ENCODE results near the gene RTL1. TPM values are rescaled to one million over a fixed set of nuclear protein-coding genes. Genes with fewer than 3 reads are reported as not detected.
A peak's percentile ranks its signal among the peaks of the same experiment; 100 is the strongest.

Gene RTL1
- total and polyA plus RNA-seq, 2 of the 13 experiments (the other 11 are each of a cell fraction or from before 2014, with no cell fraction given), result not detected

DNA sequence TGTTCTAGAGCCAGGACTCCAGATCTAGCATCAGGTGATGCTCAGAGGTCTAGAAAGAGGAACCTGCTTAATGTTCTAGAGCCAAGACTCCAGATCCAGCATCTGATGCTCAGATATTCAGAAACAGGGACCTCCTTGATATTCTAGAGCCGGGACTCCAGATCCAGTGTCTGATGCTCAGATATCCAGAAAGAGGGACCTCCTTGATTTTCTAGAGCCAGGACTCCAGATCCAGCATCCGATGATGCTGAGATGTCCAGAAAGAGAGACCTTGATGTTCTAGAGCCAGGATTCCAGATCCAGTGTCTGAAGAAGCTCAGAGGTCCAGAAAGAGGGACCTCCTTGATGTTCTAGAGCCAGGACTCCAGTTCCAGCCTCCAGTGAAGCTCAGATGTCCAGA lies 40.7 kb downstream of the RTL1 start (continued):
- TF ChIP-seq, protein P1, sequence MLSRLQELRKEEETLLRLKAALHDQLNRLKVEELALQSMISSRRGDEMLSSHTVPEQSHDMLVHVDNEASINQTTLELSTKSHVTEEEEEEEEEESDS (CRISPR knock-in tag; IDR thresholded peaks at IDR 0.05; ENCODE audit: borderline replicate concordance), result no peak
- TF ChIP-seq KDM4B (CRISPR knock-in tag; IDR thresholded peaks at IDR 0.05) (no peak), PCBP2 (optimal IDR thresholded peaks at IDR 0.05; ENCODE audit: low read depth, low read length, poor library complexity, severe bottlenecking) (no peak)

DNA sequence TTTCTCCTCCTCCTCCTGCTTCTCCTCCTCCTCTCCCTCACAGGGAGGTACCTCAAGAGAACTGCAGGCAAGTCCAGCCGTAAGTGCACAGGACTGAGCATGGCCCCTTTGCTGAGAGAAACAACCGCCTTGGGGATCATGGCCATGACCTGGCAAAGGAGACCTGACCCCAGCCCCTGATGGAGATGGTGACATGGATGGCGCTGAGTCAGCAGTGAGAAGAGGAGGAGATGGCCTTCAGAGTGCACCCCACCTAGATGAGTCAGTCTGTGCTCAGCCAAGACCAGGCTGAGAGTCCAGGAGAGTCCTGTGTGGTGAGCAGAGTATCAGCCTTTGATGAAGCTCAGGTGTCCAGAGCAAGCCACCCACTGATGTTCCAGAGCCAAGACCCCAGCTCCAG lies 41.2 kb downstream of the RTL1 start:
- WGBS (ENCODE audit: low lambda C conversion rate), result 2% methylated on average over 3 of the region's 3 CpGs
- in situ Hi-C loops (cut with HindIII; ENCODE audit: extremely low pct_ligation_motif_present, low pct_unique_long_range_greater_than_20kb) (loop anchor here (5.0 kb wide), 1 partner anchor 35 kb away; no protein-coding TSS in a partner anchor), intact Hi-C loops (cut with micrococcal nuclease; ENCODE audit: unreplicated experiment) (no loop called here)
- no peak overlapping the region for H3K4me3 ChIP-seq (replicated peaks in 1 of 3; ENCODE audit: insufficient read depth in 1 of 3, low read depth in 2 of 3, low read length in 3 of 3)
- ChIA-PET POLR2A (no interaction called here), CTCF (ENCODE audit: low intra/inter-chr PET ratio, low total read pairs) (no interaction called here)
- no peak overlapping the region for H3K4me2 ChIP-seq (ENCODE audit: low read depth, low read length)
- no peak overlapping the region for H3K9ac ChIP-seq (ENCODE audit: insufficient read depth, low read depth, low read length)
- no peak overlapping the region for H2AFZ ChIP-seq (ENCODE audit: low read length)
- BruUV-seq (replicated peaks), result no TSS peak
- H3K27me3 ChIP-seq (ENCODE audit: control insufficient read depth in 1 of 2, insufficient read depth in 2 of 2, low read length in 2 of 2), result peaks cover 10 to 72% of the 10 kb centered on the region in 2 experiments
- DNase-seq (ENCODE audit: low spot score), result no peak
- H3K4me1 ChIP-seq (ENCODE audit: insufficient read depth, low read length), result peaks cover 33% of the 10 kb centered on the region
- H3K9me3 ChIP-seq (ENCODE audit: low read length), result no peaks in the 10 kb centered on the region
- no peak for FAIRE-seq
- no peaks in the 10 kb centered on the region for H3K79me2 ChIP-seq (ENCODE audit: insufficient read depth, low read length)
- TF ChIP-seq MAFK (conservative IDR thresholded peaks at IDR 0.05 in 1 of 2, IDR thresholded peaks at IDR 0.05 in 1 of 2; ENCODE audit: low read length in 2 of 2) (peak; percentile 72 to 83), FOSL2 (CRISPR knock-in tag; IDR thresholded peaks at IDR 0.05) (peak; percentile 58), PAX8 (CRISPR knock-in tag; IDR thresholded peaks at IDR 0.05; ENCODE audit: borderline replicate concordance) (no peak), ZNF883 (CRISPR knock-in tag; IDR thresholded peaks at IDR 0.05; ENCODE audit: not compliant biosample characterization) (no peak), MAFF (IDR thresholded peaks at IDR 0.05; ENCODE audit: low read depth, low read length) (peak; percentile 60), EP300 (IDR thresholded peaks at IDR 0.05; ENCODE audit: low read depth in 2 of 2, low read length in 2 of 2) (no peak), EP300 (CRISPR knock-in tag; IDR thresholded peaks at IDR 0.05; ENCODE audit: borderline replicate concordance) (no peak)
- TF ChIP-seq, protein P2, sequence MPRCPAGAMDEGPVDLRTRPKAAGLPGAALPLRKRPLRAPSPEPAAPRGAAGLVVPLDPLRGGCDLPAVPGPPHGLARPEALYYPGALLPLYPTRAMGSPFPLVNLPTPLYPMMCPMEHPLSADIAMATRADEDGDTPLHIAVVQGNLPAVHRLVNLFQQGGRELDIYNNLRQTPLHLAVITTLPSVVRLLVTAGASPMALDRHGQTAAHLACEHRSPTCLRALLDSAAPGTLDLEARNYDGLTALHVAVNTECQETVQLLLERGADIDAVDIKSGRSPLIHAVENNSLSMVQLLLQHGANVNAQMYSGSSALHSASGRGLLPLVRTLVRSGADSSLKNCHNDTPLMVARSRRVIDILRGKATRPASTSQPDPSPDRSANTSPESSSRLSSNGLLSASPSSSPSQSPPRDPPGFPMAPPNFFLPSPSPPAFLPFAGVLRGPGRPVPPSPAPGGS (CRISPR knock-in tag; IDR thresholded peaks at IDR 0.05), result no peak
- H3K27ac ChIP-seq (ENCODE audit: extremely low read length, insufficient read depth, low read length), result no peak overlapping the region
- no peak for ATAC-seq
- H4K20me1 ChIP-seq (ENCODE audit: insufficient read depth, low read length), result no peaks in the 10 kb centered on the region
- no peaks in the 10 kb centered on the region for H3K36me3 ChIP-seq (replicated peaks in 1 of 2; ENCODE audit: control insufficient read depth in 1 of 2, insufficient read depth in 2 of 2, low read length in 2 of 2)
